Loucy (cell line): ENCODE measurements around the gene SLBP.

Source experiments
- H2AFZ ChIP-seq: fragments of 200-600 bp; sonication (generic); 2 replicates; pipeline ENCODE4 v1.6.0; 2016; ENCODE audit warnings: antibody characterized with exemption, mild to moderate bottlenecking, low read length, moderate library complexity
- H3F3A ChIP-seq: fragments of 200-600 bp; 2 replicates; pipeline ENCODE4 v1.6.0; 2016; ENCODE audit warnings: antibody characterized with exemption, low read depth, mild to moderate bottlenecking
- H3K27me3 ChIP-seq: fragments of 200-600 bp; sonication (generic); 2 replicates; pipeline ENCODE4 v1.6.1; 2014; ENCODE audit warnings: low read length, mild to moderate bottlenecking; ENCODE audit not compliant: insufficient read depth, poor library complexity, severe bottlenecking
- H3K36me3 ChIP-seq: fragments of 200-600 bp; sonication (generic); 2 replicates; pipeline ENCODE4 v1.6.1; 2016; ENCODE audit warnings: low read length; ENCODE audit not compliant: insufficient read depth
- H3K4me1 ChIP-seq: fragments of 200-600 bp; sonication (generic); 2 replicates; pipeline ENCODE4 v1.5.1; 2014; ENCODE audit warnings: low read length, mild to moderate bottlenecking; ENCODE audit not compliant: insufficient read depth, poor library complexity, severe bottlenecking
- H3K4me2 ChIP-seq: fragments of 200-600 bp; sonication (generic); 2 replicates; pipeline ENCODE4 v1.6.0; 2014; ENCODE audit warnings: antibody characterized with exemption, low read length, low read depth, mild to moderate bottlenecking; ENCODE audit not compliant: poor library complexity, severe bottlenecking
- H3K4me3 ChIP-seq: fragments of 200-600 bp; sonication (generic); 2 replicates; pipeline ENCODE4 v1.5.1; 2014; ENCODE audit warnings: low read length, mild to moderate bottlenecking, mixed read lengths; ENCODE audit not compliant: poor library complexity, severe bottlenecking
- H3K79me2 ChIP-seq: fragments of 200-600 bp; sonication (generic); 2 replicates; pipeline ENCODE4 v1.6.1; 2014; ENCODE audit warnings: low read length; ENCODE audit not compliant: insufficient read depth
- H3K9ac ChIP-seq: fragments of 200-600 bp; sonication (generic); 2 replicates; pipeline ENCODE4 v1.6.0; 2014; ENCODE audit warnings: mild to moderate bottlenecking, low read depth, low read length, moderate library complexity; ENCODE audit not compliant: poor library complexity, severe bottlenecking
- H3K9me2 ChIP-seq: fragments of 200-600 bp; sonication (generic); replicated peaks from 2 replicates; pipeline ENCODE4 v1.6.1; 2016; ENCODE audit warnings: low read depth, low read length, mixed read lengths
- H3K9me3 ChIP-seq: fragments of 200-600 bp; sonication (generic); 2 replicates; pipeline ENCODE4 v1.6.1; 2014; ENCODE audit warnings: mild to moderate bottlenecking, antibody characterized with exemption, low read length, low read depth; ENCODE audit not compliant: insufficient read depth
- H4K20me1 ChIP-seq: fragments of 200-600 bp; sonication (generic); 2 replicates; pipeline ENCODE4 v1.6.0; 2014; ENCODE audit warnings: antibody characterized with exemption, low read length, mild to moderate bottlenecking; ENCODE audit not compliant: insufficient read depth, poor library complexity, severe bottlenecking
- EZH2phosphoT487 ChIP-seq: fragments of 200-600 bp; IDR thresholded peaks from 2 replicates; pipeline ENCODE4 v1.6.1; 2018; ENCODE audit warnings: antibody characterized with exemption, mild to moderate bottlenecking, moderate library complexity, borderline replicate concordance
- TF ChIP-seq, protein P1 (sequence below): fragments of 200-600 bp; sonication (generic); conservative IDR thresholded peaks from 2 replicates; pipeline ENCODE4 v1.5.1; 2014; ENCODE audit warnings: mild to moderate bottlenecking, antibody characterized with exemption, low read length

The SLBP gene

DNA sequence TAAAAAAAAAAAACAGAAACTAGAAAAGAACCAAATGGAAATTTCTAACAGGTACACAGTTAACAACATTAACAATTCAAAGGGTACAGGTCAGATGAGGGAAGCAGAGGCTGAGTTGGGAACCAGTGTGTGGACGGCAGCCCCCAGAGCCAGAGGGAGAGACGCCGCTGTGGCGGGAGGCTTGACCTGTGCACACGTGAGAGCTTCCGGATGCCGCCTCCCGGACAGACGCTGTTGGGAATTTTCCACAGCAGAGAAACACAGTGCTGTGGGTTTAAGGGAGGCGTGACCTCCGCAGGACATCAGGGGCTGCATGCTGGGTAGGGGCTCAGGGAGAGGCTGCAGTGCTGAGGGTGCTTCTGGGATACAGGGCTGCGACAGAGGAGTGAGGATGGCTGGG, 31.4 kb upstream of the SLBP start:
- no peak overlapping the region for H3K4me2 ChIP-seq
- H3F3A ChIP-seq = no peaks in the 10 kb centered on the region
- no peak overlapping the region for H3K9ac ChIP-seq
- TF ChIP-seq, protein P1, sequence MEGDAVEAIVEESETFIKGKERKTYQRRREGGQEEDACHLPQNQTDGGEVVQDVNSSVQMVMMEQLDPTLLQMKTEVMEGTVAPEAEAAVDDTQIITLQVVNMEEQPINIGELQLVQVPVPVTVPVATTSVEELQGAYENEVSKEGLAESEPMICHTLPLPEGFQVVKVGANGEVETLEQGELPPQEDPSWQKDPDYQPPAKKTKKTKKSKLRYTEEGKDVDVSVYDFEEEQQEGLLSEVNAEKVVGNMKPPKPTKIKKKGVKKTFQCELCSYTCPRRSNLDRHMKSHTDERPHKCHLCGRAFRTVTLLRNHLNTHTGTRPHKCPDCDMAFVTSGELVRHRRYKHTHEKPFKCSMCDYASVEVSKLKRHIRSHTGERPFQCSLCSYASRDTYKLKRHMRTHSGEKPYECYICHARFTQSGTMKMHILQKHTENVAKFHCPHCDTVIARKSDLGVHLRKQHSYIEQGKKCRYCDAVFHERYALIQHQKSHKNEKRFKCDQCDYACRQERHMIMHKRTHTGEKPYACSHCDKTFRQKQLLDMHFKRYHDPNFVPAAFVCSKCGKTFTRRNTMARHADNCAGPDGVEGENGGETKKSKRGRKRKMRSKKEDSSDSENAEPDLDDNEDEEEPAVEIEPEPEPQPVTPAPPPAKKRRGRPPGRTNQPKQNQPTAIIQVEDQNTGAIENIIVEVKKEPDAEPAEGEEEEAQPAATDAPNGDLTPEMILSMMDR = no peak
- no peak for TF ChIP-seq EZH2phosphoT487
- H3K27me3 ChIP-seq = no peaks in the 10 kb centered on the region
- no peaks in the 10 kb centered on the region for H3K79me2 ChIP-seq
- peaks cover 3% of the 10 kb centered on the region for H3K4me1 ChIP-seq
- H3K4me3 ChIP-seq = no peak overlapping the region
- no peaks in the 10 kb centered on the region for H4K20me1 ChIP-seq
- H2AFZ ChIP-seq = no peak overlapping the region
- no peaks in the 10 kb centered on the region; the same call in 1 of the 2 replicates for H3K9me3 ChIP-seq
- no peaks in the 10 kb centered on the region for H3K9me2 ChIP-seq
- H3K36me3 ChIP-seq = peaks cover 51% of the 10 kb centered on the region; the same call in 1 of the 2 replicates

DNA sequence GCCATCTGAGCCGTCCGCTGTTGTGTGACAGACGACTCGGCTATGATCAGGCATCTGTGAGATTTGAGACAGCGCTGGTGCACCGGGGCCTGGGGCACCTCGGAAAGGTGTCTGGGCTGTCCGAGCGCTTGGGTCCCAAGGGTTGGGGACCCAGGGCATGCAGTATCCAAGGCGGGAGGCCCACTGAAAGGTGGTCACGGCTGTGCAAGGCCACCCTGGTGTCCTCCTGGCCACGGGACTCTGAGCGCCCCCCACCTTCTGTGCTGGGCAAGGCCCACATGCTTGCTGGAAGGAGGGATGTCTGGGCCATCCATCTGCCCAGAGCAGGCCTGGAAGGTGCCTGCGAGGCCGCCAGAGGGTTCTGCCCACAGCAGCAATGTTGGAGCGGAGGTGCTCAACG, 29.1 kb upstream of the SLBP start:
- H3K4me1 ChIP-seq = no peaks in the 10 kb centered on the region
- no peak overlapping the region for H3K4me2 ChIP-seq
- no peaks in the 10 kb centered on the region for H3F3A ChIP-seq
- H3K79me2 ChIP-seq = no peaks in the 10 kb centered on the region
- no peak overlapping the region for H3K4me3 ChIP-seq
- H3K9ac ChIP-seq = no peak overlapping the region
- no peak overlapping the region for H2AFZ ChIP-seq
- H3K36me3 ChIP-seq = peaks cover 74% of the 10 kb centered on the region; the same call in 1 of the 2 replicates
- H3K9me2 ChIP-seq = no peaks in the 10 kb centered on the region
- H3K27me3 ChIP-seq = no peaks in the 10 kb centered on the region
- H4K20me1 ChIP-seq = no peaks in the 10 kb centered on the region
- TF ChIP-seq EZH2phosphoT487 = no peak
- no peaks in the 10 kb centered on the region; the same call in 1 of the 2 replicates for H3K9me3 ChIP-seq

DNA sequence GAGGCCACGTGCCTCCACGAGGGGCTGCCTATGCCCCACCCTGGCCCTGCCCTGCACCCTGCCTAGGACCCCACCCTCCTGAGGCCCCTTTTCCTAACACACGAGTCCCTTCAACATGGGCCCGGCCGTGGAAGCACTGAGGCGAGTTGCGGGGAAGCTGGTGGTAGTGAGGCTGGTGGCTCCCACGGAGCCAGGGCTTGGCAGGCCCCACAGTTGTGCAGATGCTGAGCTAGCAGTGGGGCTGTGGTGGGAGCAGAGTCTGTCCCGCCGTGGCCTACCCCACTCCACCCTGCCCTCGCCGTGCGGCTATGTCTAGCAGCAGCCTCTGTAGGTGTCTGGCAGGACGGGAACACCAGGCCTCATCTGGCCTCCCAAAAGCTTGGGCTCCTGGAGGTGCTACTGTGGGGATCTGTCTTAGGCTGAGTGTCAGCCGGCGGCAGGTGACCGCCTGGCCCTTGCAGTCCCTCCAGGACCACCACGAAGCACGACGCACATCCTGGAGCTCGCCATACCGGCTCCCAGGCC, 28.0 kb upstream of the SLBP start:
- Histone ChIP-seq H3K79me2 (no peaks in the 10 kb centered on the region), H3K4me3 (no peak overlapping the region), H3K9ac (no peak overlapping the region), H3F3A (no peaks in the 10 kb centered on the region), H3K9me2 (no peaks in the 10 kb centered on the region), H3K9me3 (no peaks in the 10 kb centered on the region; the same call in 1 of the 2 replicates), H3K27me3 (no peaks in the 10 kb centered on the region), H3K4me1 (no peaks in the 10 kb centered on the region), H3K36me3 (peaks cover 84% of the 10 kb centered on the region; the same call in 1 of the 2 replicates), H4K20me1 (no peaks in the 10 kb centered on the region), H2AFZ (no peak overlapping the region), H3K4me2 (no peak overlapping the region)
- TF ChIP-seq EZH2phosphoT487 = no peak

DNA sequence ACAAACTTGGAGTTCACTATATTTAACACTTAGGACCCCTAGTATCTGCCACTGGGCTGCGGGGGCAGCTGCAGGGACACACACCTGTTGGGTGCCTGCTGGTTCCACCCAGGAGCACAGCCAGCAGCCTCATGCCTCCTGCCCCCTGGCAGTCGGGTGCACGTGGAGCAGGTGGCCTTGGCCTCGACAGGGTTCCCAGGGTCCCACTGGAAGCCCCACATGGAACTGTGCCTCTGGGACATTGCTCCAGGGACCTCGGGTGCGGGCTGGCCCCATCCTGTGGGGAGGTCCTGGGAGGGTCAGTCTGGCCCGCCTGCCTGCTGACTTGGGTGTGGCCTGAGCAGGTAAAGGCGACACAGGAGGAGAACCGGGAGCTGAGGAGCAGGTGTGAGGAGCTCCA, 27.2 kb upstream of the SLBP start:
- no peak for TF ChIP-seq EZH2phosphoT487
- TF ChIP-seq, protein P1 = no peak
- Histone ChIP-seq H3K9me3 (no peaks in the 10 kb centered on the region; the same call in 1 of the 2 replicates), H3K4me2 (no peak overlapping the region), H3K9ac (no peak overlapping the region), H3K4me3 (no peak overlapping the region), H3K9me2 (no peaks in the 10 kb centered on the region), H3F3A (no peaks in the 10 kb centered on the region), H2AFZ (no peak overlapping the region), H3K27me3 (no peaks in the 10 kb centered on the region), H4K20me1 (no peaks in the 10 kb centered on the region), H3K4me1 (no peaks in the 10 kb centered on the region), H3K79me2 (no peaks in the 10 kb centered on the region), H3K36me3 (peaks cover 85% of the 10 kb centered on the region; the same call in 1 of the 2 replicates)
